Hepatocyte (in vitro differentiated cells): ENCODE measurements around the gene HLA-DMA.

ENCODE experiments used
- CTCF ChIP-seq: fragments of 200-600 bp; sonication (generic); IDR thresholded peaks from 2 replicates; pipeline ENCODE4 v1.5.1; 2016; ENCODE audit warnings: antibody characterized with exemption, mild to moderate bottlenecking; ENCODE audit not compliant: poor library complexity
- EZH2 ChIP-seq: fragments of 200-600 bp; sonication (generic); IDR thresholded peaks from 2 replicates; pipeline ENCODE4 v1.6.1; 2016; ENCODE audit warnings: antibody characterized with exemption, mild to moderate bottlenecking, borderline replicate concordance
- EZH2phosphoT487 ChIP-seq: fragments of 200-600 bp; sonication (generic); IDR thresholded peaks from one replicate; pipeline ENCODE4 v1.6.1; 2018; ENCODE audit warnings: antibody characterized with exemption, mild to moderate bottlenecking, low read depth, moderate library complexity; ENCODE audit not compliant: unreplicated experiment, severe bottlenecking

- TF ChIP-seq CTCF (no peak), EZH2 (no peak), EZH2phosphoT487 (no peak)
Observed at GRCh38 chr6:32989368-32989767, 36.5 kb upstream of the HLA-DMA start.
